Kidney (tissue), 14 donors: ENCODE results near the gene PLCH1. TPM values are rescaled to one million over a fixed set of nuclear protein-coding genes. Genes with fewer than 3 reads are reported as not detected.

Experiments used
- DNase-seq, 5 donors: peaks; one replicate each; pipeline ENCODE4 v3.0.0-alpha.2; 2013 to 2020
- FAIRE-seq: peaks from 2 replicates; lab custom pipeline; 2012; peaks lifted over from hg19 to GRCh38; lab: Jason Lieb, UNC
- H3K27ac ChIP-seq, 2 donors: one replicate each; pipeline ENCODE4 v1.7.0; 2013; ENCODE audit warnings: low read depth in 2 of 2, low read length in 2 of 2, inconsistent platforms in 1 of 2
- H3K27me3 ChIP-seq: one replicate; pipeline ENCODE4 v1.7.1; 2013; ENCODE audit warnings: low read length, inconsistent platforms; ENCODE audit not compliant: control insufficient read depth, insufficient read depth
- H3K36me3 ChIP-seq, 3 donors: one replicate each; pipeline versions ENCODE4 v1.7.0 to v1.7.1; 2013; ENCODE audit warnings: low read length in 3 of 3, control low read depth in 1 of 3, inconsistent platforms in 1 of 3; ENCODE audit not compliant: insufficient read depth in 3 of 3, control insufficient read depth in 2 of 3
- H3K4me1 ChIP-seq, 3 donors: one replicate each; pipeline versions ENCODE4 v1.7.0 to v1.7.1; 2013; ENCODE audit warnings: low read length in 3 of 3, inconsistent platforms in 1 of 3, low read depth in 1 of 3; ENCODE audit not compliant: control insufficient read depth in 2 of 3, insufficient read depth in 2 of 3
- H3K4me3 ChIP-seq, 3 donors: one replicate each; pipeline versions ENCODE4 v1.7.0 to v1.8.1; 2013; ENCODE audit warnings: low read length in 3 of 3, control low read depth in 1 of 3, inconsistent platforms in 1 of 3
- H3K9ac ChIP-seq, 3 donors: one replicate each; pipeline versions ENCODE4 v1.7.0 to v1.7.1; 2013; ENCODE audit warnings: low read length in 3 of 3, control low read depth in 1 of 3, inconsistent platforms in 1 of 3
- H3K9me3 ChIP-seq, 3 donors: one replicate each; pipeline versions ENCODE4 v1.7.0 to v1.7.1; 2013; ENCODE audit warnings: low read length in 3 of 3, control low read depth in 1 of 3, inconsistent platforms in 1 of 3; ENCODE audit not compliant: control insufficient read depth in 2 of 3, insufficient read depth in 1 of 3
- intact Hi-C: fragments of 100-400 bp; cut with DNase I; formaldehyde crosslinking; loops from one replicate; pipeline ENCODE4 v1.11.1; 2022
- polyA plus RNA-seq: library from polyadenylated mRNA; stranded (reverse); fragments of 350-450 nt; fragmentation: Illumina TruSeq; extraction: RNeasy Lipid Tissue Mini Kit (QIAGEN cat#74804); gene quantifications from one replicate; pipeline ENCODE4 v1.2.3, GENCODE V29; 2014; ENCODE audit warnings: low read depth, low replicate concordance; ENCODE audit not compliant: insufficient read depth
- total RNA-seq: library from RNA; stranded (reverse); fragmentation: NEBNext Ultra II Directional; extraction: Animal tissue kit (Norgen Biotek cat#: 25700); gene quantifications from one replicate; pipeline ENCODE4 v1.2.1, GENCODE V29; 2021
- TF ChIP-seq, protein P1 (sequence below): IDR thresholded peaks from 3 replicates; pipeline ENCODE4 v1.5.1; 2012; ENCODE audit warnings: mild to moderate bottlenecking, moderate library complexity, borderline replicate concordance; ENCODE audit not compliant: insufficient read depth; ENCODE audit errors: extremely low read depth
- donor health status: control.
- donor health status: control.
- donor health status: control.
- donor health status: control.
- donor health status: control.
- donor health status: DM: yes; HTN: yes; CAD: no.
- donor health status: Normal renal cell carcinoma (clear cell type).

PLCH1 gene
- total and polyA plus RNA-seq, 2 donors from 2014 or later: 1.6 to 9.6 TPM

DNA sequence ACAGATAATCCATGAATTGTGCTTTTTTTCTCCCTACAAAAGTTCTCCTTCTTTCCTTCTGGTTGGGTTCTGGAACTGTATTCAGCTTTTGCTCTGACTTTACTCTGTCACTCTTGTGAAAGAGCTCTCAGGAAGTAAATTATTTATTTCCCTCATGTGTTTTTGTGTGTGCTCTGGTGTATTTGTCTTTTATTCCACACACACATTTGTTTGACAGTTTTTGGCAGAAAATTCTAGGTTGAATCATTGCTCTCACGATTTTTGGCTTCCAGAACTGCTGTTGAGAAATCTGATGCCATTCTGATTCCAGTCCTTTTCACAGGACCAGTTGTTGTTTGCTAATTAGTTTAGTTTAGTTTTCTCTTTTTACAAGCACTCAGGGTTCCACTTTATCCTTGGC, 172.8 kb downstream of the PLCH1 start:
- H3K27ac ChIP-seq: no peak overlapping the region
- H3K27me3 ChIP-seq: no peaks in the 10 kb centered on the region
- no peak overlapping the region for H3K9ac ChIP-seq
- no peak for DNase-seq
- TF ChIP-seq, protein P1, sequence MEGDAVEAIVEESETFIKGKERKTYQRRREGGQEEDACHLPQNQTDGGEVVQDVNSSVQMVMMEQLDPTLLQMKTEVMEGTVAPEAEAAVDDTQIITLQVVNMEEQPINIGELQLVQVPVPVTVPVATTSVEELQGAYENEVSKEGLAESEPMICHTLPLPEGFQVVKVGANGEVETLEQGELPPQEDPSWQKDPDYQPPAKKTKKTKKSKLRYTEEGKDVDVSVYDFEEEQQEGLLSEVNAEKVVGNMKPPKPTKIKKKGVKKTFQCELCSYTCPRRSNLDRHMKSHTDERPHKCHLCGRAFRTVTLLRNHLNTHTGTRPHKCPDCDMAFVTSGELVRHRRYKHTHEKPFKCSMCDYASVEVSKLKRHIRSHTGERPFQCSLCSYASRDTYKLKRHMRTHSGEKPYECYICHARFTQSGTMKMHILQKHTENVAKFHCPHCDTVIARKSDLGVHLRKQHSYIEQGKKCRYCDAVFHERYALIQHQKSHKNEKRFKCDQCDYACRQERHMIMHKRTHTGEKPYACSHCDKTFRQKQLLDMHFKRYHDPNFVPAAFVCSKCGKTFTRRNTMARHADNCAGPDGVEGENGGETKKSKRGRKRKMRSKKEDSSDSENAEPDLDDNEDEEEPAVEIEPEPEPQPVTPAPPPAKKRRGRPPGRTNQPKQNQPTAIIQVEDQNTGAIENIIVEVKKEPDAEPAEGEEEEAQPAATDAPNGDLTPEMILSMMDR: no peak
- H3K4me3 ChIP-seq: no peak overlapping the region
- intact Hi-C loops: no loop called here
- H3K9me3 ChIP-seq: no peaks in the 10 kb centered on the region
- no peak for FAIRE-seq
- no peaks in the 10 kb centered on the region for H3K4me1 ChIP-seq
- no peaks in the 10 kb centered on the region for H3K36me3 ChIP-seq

DNA sequence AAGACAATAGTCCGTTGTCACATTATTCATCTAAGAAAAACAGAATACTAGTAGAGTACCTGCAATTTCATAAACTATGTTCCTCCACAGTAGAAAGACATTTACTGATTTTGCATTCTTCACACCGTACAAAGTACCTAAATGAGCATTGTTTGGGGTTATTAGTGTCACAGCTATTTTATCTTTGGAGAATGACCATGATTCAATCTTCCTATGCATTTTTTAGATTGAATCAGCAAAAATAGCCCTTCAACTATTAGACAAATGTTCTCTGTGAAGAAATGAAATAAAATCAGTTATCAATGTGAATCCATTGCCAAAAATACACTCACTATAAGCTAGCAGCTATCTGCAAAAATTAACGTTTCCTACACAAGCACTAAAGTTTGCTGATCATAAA, 176.6 kb downstream of the PLCH1 start:
- FAIRE-seq: no peak
- intact Hi-C loops: no loop called here
- H3K9me3 ChIP-seq: no peaks in the 10 kb centered on the region
- H3K36me3 ChIP-seq: no peaks in the 10 kb centered on the region
- no peak overlapping the region for H3K27ac ChIP-seq
- no peaks in the 10 kb centered on the region for H3K4me1 ChIP-seq
- no peak overlapping the region for H3K9ac ChIP-seq
- DNase-seq: no peak
- no peak overlapping the region for H3K4me3 ChIP-seq
- TF ChIP-seq, protein P1: no peak
- H3K27me3 ChIP-seq: no peaks in the 10 kb centered on the region

DNA sequence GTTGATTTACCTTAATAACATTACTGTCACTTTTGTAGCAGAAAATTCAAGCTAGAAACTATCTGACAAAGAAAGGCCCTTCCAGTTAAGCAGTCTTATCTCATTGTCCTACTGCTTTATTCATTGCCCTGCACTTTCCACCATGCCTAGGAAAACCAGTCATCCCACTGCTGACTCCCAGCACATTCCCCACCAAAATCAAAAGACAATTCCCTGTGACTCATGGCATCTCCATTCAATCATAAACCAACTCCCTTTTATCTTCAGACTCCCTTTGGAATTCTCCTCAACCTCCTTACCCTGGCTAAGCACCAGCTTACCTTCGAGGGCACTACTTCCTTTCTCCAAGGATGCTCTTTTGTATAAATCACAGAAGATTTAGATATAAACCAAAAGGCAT, 184.3 kb downstream of the PLCH1 start:
- no peak overlapping the region for H3K4me3 ChIP-seq
- no peaks in the 10 kb centered on the region for H3K9me3 ChIP-seq
- no peaks in the 10 kb centered on the region for H3K27me3 ChIP-seq
- no peaks in the 10 kb centered on the region for H3K36me3 ChIP-seq
- intact Hi-C loops: no loop called here
- FAIRE-seq (no peak), DNase-seq (no peak)
- H3K9ac ChIP-seq: no peak overlapping the region
- H3K4me1 ChIP-seq: peaks cover 0 to 5% (median 0%) of the 10 kb centered on the region in 3 donors
- TF ChIP-seq, protein P1: no peak
- no peak overlapping the region for H3K27ac ChIP-seq

DNA sequence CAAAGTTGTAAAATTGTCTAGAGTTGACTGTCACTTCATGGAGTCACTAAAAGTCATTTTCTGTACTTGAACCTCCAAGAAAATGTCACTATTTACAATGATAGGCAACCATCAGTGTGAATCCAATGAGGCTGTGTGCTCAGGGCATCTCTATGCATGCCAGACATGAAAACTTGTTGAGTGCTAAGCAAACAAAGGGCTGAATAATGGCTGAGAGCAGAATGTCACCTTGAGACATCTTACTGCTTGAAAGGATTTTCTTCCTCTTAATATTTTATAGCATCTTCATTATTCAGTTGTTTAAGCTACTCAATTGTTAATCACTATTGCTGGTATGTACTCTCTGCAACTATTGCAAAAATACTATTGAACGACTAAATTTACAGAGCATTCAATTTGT, 184.7 kb downstream of the PLCH1 start:
- Histone ChIP-seq H3K36me3 (no peaks in the 10 kb centered on the region), H3K27ac (no peak overlapping the region), H3K4me3 (no peak overlapping the region), H3K9ac (no peak overlapping the region), H3K4me1 (peaks cover 0 to 5% (median 3%) of the 10 kb centered on the region in 3 donors), H3K9me3 (no peaks in the 10 kb centered on the region), H3K27me3 (no peaks in the 10 kb centered on the region)
- FAIRE-seq (no peak), DNase-seq (no peak)
- intact Hi-C loops: no loop called here
- TF ChIP-seq, protein P1: no peak
